Right hindlimb (tissue), 1 donor: ENCODE data around the gene EMC8.
"Not testable (repeated sequence)": the region's sequence is repeated elsewhere in the genome, so short reads cannot be mapped to it uniquely, and the experiment has no call there.

Source experiments
- DNase-seq: peaks from one replicate; pipeline ENCODE4 v3.0.0-alpha.2; 2018

EMC8 gene

GRCh38 chr16:85834741-85835140 lies 35.4 kb upstream of the EMC8 start:
- DNase-seq: no peak

- no peak for DNase-seq
Measured at GRCh38 chr16:85833219-85833920, 34.0 kb upstream of the EMC8 start.

GRCh38 chr16:85832570-85833218 lies 33.4 kb upstream of the EMC8 start:
- DNase-seq: no peak

GRCh38 chr16:85830821-85831220 lies 31.5 kb upstream of the EMC8 start:
- no peak for DNase-seq

GRCh38 chr16:85829751-85830445 lies 30.6 kb upstream of the EMC8 start:
- DNase-seq: no peak

GRCh38 chr16:85829171-85829719 lies 29.9 kb upstream of the EMC8 start:
- no peak for DNase-seq

- DNase-seq: no peak
Measured at GRCh38 chr16:85828166-85828565, 28.8 kb upstream of the EMC8 start.

- no peak for DNase-seq
Measured at GRCh38 chr16:85826686-85827247, 27.4 kb upstream of the EMC8 start.

GRCh38 chr16:85825326-85825725 lies 26.0 kb upstream of the EMC8 start:
- DNase-seq: no peak

- DNase-seq: no peak
Measured at GRCh38 chr16:85824161-85825135, 25.1 kb upstream of the EMC8 start.

GRCh38 chr16:85823328-85823920 lies 24.1 kb upstream of the EMC8 start:
- DNase-seq: no peak

GRCh38 chr16:85822145-85822544 lies 22.8 kb upstream of the EMC8 start:
- DNase-seq: no peak

- DNase-seq: peak; percentile 85
Measured at GRCh38 chr16:85821390-85822135, 22.2 kb upstream of the EMC8 start.

GRCh38 chr16:85820604-85821372 lies 21.4 kb upstream of the EMC8 start:
- no peak for DNase-seq

GRCh38 chr16:85819771-85820170 lies 20.4 kb upstream of the EMC8 start:
- DNase-seq: no peak

- peak; percentile 69 for DNase-seq
Measured at GRCh38 chr16:85819245-85819644, 19.9 kb upstream of the EMC8 start.

GRCh38 chr16:85817195-85817594 lies 17.9 kb upstream of the EMC8 start:
- DNase-seq: not testable (repeated sequence)

- DNase-seq: no peak
Measured at GRCh38 chr16:85816159-85816558, 16.8 kb upstream of the EMC8 start.

- no peak for DNase-seq
Measured at GRCh38 chr16:85812811-85813700, 13.7 kb upstream of the EMC8 start.
